ENCODE results near the gene RHBDL2. TPM values are rescaled to one million over a fixed set of nuclear protein-coding genes. Genes with fewer than 3 reads are reported as not detected.

RHBDL2 gene
- total RNA-seq, 1 donor from 2014 or later: not detected

DNA sequence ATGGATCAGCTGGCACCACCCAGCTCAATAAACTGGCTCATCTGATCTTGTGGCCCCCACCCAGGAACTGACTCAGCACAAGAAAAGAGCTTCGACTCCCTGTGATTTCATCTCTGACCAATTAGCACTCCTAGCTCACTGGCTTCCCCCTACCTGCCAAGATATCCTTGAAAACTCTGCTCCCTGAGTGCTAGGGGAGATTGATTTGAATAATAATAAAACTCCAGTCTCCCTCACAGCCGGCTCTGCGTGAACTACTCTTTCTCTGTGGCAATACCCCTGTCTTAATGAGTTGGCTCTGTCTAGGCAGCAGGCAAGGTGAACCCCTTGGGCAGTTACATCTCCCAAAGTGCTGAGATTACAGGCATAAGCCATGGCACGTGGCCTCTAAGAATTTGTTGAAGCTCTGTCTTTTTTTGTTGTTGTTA is 11.8 kb upstream of the RHBDL2 start:
- TF ChIP-seq CTCF (IDR thresholded peaks at IDR 0.05; ENCODE audit: borderline replicate concordance): no peak
- intact Hi-C loops (cut with micrococcal nuclease): no loop called here
- H3K4me1 ChIP-seq: no peaks in the 10 kb centered on the region

GRCh38 chr1:38950553-38950952 is 8.9 kb upstream of the RHBDL2 start:
- Histone ChIP-seq H3K4me3 (no peak overlapping the region), H3K4me1 (no peaks in the 10 kb centered on the region), H3K27me3 (ENCODE audit: low read depth) (peaks cover 8% of the 10 kb centered on the region), H3K36me3 (no peaks in the 10 kb centered on the region), H3K9me3 (replicated peaks) (no peaks in the 10 kb centered on the region), H3K27ac (replicated peaks) (no peak overlapping the region)
- TF ChIP-seq CTCF (IDR thresholded peaks at IDR 0.05; ENCODE audit: borderline replicate concordance): no peak
- no peak for DNase-seq
- intact Hi-C loops (cut with micrococcal nuclease): no loop called here

More for the DNA sequence above, 11.8 kb upstream of the RHBDL2 start:
- Histone ChIP-seq H3K27me3 (ENCODE audit: low read depth) (peaks cover 6% of the 10 kb centered on the region), H3K4me3 (no peak overlapping the region), H3K36me3 (no peaks in the 10 kb centered on the region), H3K27ac (replicated peaks) (no peak overlapping the region), H3K9me3 (replicated peaks) (no peaks in the 10 kb centered on the region)
- DNase-seq: no peak

- H3K4me1 ChIP-seq: peaks cover 15% of the 10 kb centered on the region
- no peak for DNase-seq
- no peaks in the 10 kb centered on the region for H3K9me3 ChIP-seq (replicated peaks)
- H3K27ac ChIP-seq (replicated peaks): no peak overlapping the region
- TF ChIP-seq CTCF (IDR thresholded peaks at IDR 0.05; ENCODE audit: borderline replicate concordance): no peak
- intact Hi-C loops (cut with micrococcal nuclease): no loop called here
- H3K36me3 ChIP-seq: no peaks in the 10 kb centered on the region
- H3K4me3 ChIP-seq: no peak overlapping the region
- peaks cover 8% of the 10 kb centered on the region for H3K27me3 ChIP-seq (ENCODE audit: low read depth)
Measured at GRCh38 chr1:38944547-38944946, 2.9 kb upstream of the RHBDL2 start.

DNA sequence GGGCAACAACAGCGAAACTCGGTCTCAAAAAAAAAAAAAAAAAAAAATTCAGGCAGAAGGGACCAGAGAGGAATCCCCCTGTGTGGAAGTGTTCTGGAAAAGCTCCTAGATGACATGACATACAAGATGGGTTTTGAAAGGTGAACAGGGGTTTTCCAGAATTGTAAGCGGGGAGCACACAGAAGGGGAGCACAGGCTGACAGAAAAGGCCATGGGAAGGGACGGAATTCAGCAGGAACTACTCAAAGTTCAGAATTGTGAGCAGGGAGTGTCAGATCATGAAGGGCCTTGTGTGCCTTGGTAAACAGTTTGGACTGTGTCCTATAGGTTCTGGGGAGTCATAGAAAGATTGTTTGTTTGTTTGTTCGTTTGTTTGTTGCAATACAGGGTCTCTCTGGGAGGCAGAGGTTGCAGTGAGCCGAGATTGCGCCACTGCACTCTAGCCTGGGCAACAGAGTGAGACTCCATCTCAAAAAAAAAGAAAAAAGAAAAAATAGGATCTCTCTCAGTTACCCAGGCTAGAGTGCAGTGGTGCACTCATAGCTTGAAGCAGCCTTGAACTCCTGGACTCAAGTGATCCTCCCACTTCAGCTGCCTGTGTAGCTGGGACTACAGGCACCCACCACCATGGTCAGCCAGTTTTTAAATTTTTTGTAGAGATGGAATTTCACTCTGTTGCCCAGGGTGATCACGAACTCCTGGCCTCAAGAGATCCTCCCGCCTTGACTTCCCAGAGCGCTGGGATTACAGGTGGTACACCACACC is 1.2 kb upstream of the RHBDL2 start:
- no peak overlapping the region for H3K4me3 ChIP-seq
- H3K27ac ChIP-seq (replicated peaks): no peak overlapping the region
- DNase-seq: no peak
- intact Hi-C loops (cut with micrococcal nuclease): no loop called here
- H3K27me3 ChIP-seq (ENCODE audit: low read depth): no peaks in the 10 kb centered on the region
- H3K4me1 ChIP-seq: peaks cover 15% of the 10 kb centered on the region
- H3K9me3 ChIP-seq (replicated peaks): no peaks in the 10 kb centered on the region
- TF ChIP-seq CTCF (IDR thresholded peaks at IDR 0.05; ENCODE audit: borderline replicate concordance): no peak
- H3K36me3 ChIP-seq: no peaks in the 10 kb centered on the region

DNA sequence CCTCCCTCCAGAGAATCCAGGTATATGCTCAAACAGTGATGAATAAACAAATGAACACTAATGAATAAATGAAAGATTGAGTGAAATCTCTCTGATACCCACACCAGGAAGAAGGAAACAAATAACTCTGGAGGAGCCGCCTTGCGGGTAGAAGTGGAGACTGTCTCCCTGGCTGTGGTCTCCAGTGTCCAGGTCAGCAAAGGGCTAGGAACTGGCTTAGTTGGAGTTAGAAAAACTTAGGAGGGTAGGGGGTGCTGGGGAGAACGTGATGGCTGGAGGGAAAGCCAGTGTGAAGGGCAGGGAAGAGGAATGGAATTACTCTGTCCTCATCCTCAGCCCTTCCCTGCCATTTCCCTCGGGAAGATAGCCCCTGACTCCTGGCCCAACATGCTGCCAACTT is 537 bp downstream of the RHBDL2 start:
- TF ChIP-seq CTCF (IDR thresholded peaks at IDR 0.05; ENCODE audit: borderline replicate concordance): no peak
- intact Hi-C loops (cut with micrococcal nuclease): no loop called here
- Histone ChIP-seq H3K9me3 (replicated peaks) (no peaks in the 10 kb centered on the region), H3K27ac (replicated peaks) (no peak overlapping the region), H3K4me1 (peaks cover 15% of the 10 kb centered on the region), H3K27me3 (ENCODE audit: low read depth) (no peaks in the 10 kb centered on the region), H3K4me3 (peak overlapping the region; percentile 60), H3K36me3 (no peaks in the 10 kb centered on the region)
- DNase-seq: no peak

All from left ventricle myocardium inferior (tissue), 1 donor.